ENCODE data around the gene ITGA7. TPM values are rescaled to one million over a fixed set of nuclear protein-coding genes. Genes with fewer than 3 reads are reported as not detected.
"Not testable (repeated sequence)": the region's sequence is repeated elsewhere in the genome, so short reads cannot be mapped to it uniquely, and the experiment has no call there.

The ITGA7 gene
- total and polyA plus RNA-seq, 2 of the 8 experiments (the other 6 are each of a cell fraction or from before 2014, with no cell fraction given), result 57.6 to 86.1 TPM

DNA sequence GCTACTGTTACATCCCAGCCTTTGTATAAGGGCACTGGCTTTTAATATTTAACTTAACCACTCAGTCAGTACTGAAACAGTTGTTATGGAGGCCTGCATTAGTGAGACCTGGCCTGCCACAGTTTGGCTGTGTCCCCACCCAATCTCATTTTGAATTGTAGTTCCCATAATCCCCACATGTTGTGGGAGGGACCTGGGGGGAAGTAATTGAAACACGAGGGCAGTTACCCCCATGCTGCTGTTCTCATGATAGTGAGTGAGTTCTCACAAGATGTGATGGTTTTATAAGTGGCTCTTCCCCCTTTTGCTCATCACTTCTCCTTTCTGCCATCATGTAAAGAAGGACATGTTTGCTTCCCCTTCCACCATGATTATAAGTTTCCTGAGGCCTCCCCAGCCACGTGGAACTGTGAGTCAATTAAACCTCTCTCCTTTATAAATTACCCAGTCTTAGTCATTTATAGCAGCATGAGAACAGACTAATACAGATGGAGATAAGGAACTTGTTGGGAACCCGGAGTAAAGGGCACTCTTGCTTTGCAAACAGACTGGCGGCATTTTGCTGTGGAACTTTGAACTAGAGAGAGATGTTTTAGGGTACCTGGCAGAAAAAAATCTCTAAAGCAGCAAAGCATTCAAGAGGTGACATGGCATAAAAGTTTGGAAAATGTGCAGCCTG lies 56.9 kb downstream of the ITGA7 start:
- H2BK120ac ChIP-seq (replicated peaks; ENCODE audit: low read depth, low read length); POLR2A ChIA-PET (ENCODE audit: partially characterized antibody); CTCF ChIA-PET (ENCODE audit: partially characterized antibody); H3K14ac ChIP-seq (ENCODE audit: insufficient read length); H3K79me1 ChIP-seq (ENCODE audit: low read depth, low read length); H4K5ac ChIP-seq (ENCODE audit: insufficient read length, low read depth, low read length); H3K79me2 ChIP-seq (ENCODE audit: control insufficient read depth in 1 of 2, insufficient read depth in 2 of 2, low read length in 2 of 2); H3K56ac ChIP-seq (replicated peaks; ENCODE audit: insufficient read length, low read depth, low read length); H2BK20ac ChIP-seq (ENCODE audit: low read length); H3K27ac ChIP-seq (ENCODE audit: low read depth, low read length); H3K23me2 ChIP-seq (ENCODE audit: low read depth, low read length); H3K4me1 ChIP-seq (replicated peaks in 1 of 4; ENCODE audit: control insufficient read depth in 3 of 4, insufficient read depth in 4 of 4, low read length in 3 of 4); DNase-seq (ENCODE audit: low read depth in 1 of 2, low spot score in 2 of 2); H2BK15ac ChIP-seq (ENCODE audit: low read length); H2BK12ac ChIP-seq (ENCODE audit: low read depth, low read length); H3K4me2 ChIP-seq (ENCODE audit: insufficient read depth in 1 of 2, low read depth in 2 of 2, low read length in 2 of 2); H3K18ac ChIP-seq (ENCODE audit: extremely low read depth, low read length); H3K27me3 ChIP-seq (replicated peaks in 1 of 4; ENCODE audit: control insufficient read depth in 3 of 4, extremely low read depth in 1 of 4, insufficient read depth in 3 of 4, low read length in 3 of 4); H4K20me1 ChIP-seq (replicated peaks in 1 of 2; ENCODE audit: control insufficient read depth in 1 of 2, insufficient read depth in 2 of 2, low read length in 2 of 2); H2BK5ac ChIP-seq (ENCODE audit: low read depth, low read length); H4K91ac ChIP-seq (replicated peaks; ENCODE audit: insufficient read length, low read length); H3K4me3 ChIP-seq (ENCODE audit: extremely low read depth in 1 of 4, insufficient read depth in 2 of 4, low read depth in 3 of 4, low read length in 4 of 4); FAIRE-seq; H2AK5ac ChIP-seq (ENCODE audit: low read depth, low read length); H3K36me3 ChIP-seq (ENCODE audit: control insufficient read depth in 2 of 4, insufficient read depth in 4 of 4, low read length in 3 of 4); H4K8ac ChIP-seq (ENCODE audit: extremely low read depth, insufficient read depth, low read length); H3K23ac ChIP-seq (ENCODE audit: insufficient read length); H3K9ac ChIP-seq (replicated peaks in 1 of 4; ENCODE audit: extremely low read depth in 1 of 4, low read depth in 3 of 4, low read length in 3 of 4); H3K4ac ChIP-seq (replicated peaks; ENCODE audit: insufficient read length, low read depth, low read length): not testable (repeated sequence)
- Histone ChIP-seq H2AFZ (ENCODE audit: low read length) (0 out of 2 replicates have a peak overlapping the region, but pooled peaks have one; percentile 29), H3K9me3 (ENCODE audit: insufficient read depth in 2 of 2, low read depth in 1 of 2, low read length in 1 of 2) (peaks cover 8 to 14% of the 10 kb centered on the region in 2 experiments; a peak in 3 of 4 replicates)
- 82% methylated on average over 4 of the region's 4 CpGs; no CpG with 5 or more reads in 1 of the 2 experiments for WGBS, 2 experiments (ENCODE audit: extremely low coverage in 1 of 2, insufficient coverage in 1 of 2, insufficient read length in 1 of 2, insufficient replicate concordance in 2 of 2, low coverage in 1 of 2, low lambda C conversion rate in 2 of 2, missing lambda C conversion rate in 1 of 2)
